Activated naive CD8-positive, alpha-beta T cell treated with anti-CD3 and anti-CD28 coated beads, Interleukin-2, amount 10 ng/mL, durations not matched to agents 7 days and 5 days (primary cell): Measurements from ENCODE around the gene TBC1D1. TPM values are rescaled to one million over a fixed set of nuclear protein-coding genes. Genes with fewer than 3 reads are reported as not detected.

Source experiments
- ATAC-seq: fragments of 150-1000 bp; cut with Tn5 transposase; one replicate; pipeline ENCODE4 v1.10.0; 2021; ENCODE audit warnings: low read depth, moderate library complexity
- POLR2A ChIA-PET: fragments of 350-600 bp; sonication (Branson Sonifier 250); formaldehyde crosslinking; loops from one replicate; lab custom pipeline; 2021; ENCODE audit warnings: antibody characterized with exemption; lab: Charles Lee
- DNase-seq: peaks from one replicate; pipeline ENCODE4 v3.0.0; 2021
- H3K27ac Mint-ChIP-seq: one replicate; pipeline ENCODE4 v1.8.0; 2022; ENCODE audit warnings: mild to moderate bottlenecking, mixed read lengths
- H3K27me3 Mint-ChIP-seq: one replicate; pipeline ENCODE4 v1.8.0; 2022; ENCODE audit warnings: mild to moderate bottlenecking, moderate library complexity, mixed read lengths
- H3K36me3 Mint-ChIP-seq: one replicate; pipeline ENCODE4 v1.8.0; 2021; ENCODE audit warnings: mild to moderate bottlenecking, mixed read lengths
- H3K4me1 Mint-ChIP-seq: one replicate; pipeline ENCODE4 v1.8.0; 2021; ENCODE audit warnings: mixed read lengths
- H3K4me3 Mint-ChIP-seq: one replicate; pipeline ENCODE4 v1.8.0; 2022; ENCODE audit warnings: mild to moderate bottlenecking, moderate library complexity, mixed read lengths
- H3K9me3 Mint-ChIP-seq: one replicate; pipeline ENCODE4 v1.8.0; 2021; ENCODE audit warnings: mixed read lengths
- total RNA-seq, 2 experiments: library from RNA; stranded (reverse); gene quantifications; one replicate each; pipeline ENCODE4 v1.2.3, GENCODE V29; 2021

TBC1D1 gene
- total RNA-seq, 2 experiments from 2014 or later: 79.7 to 83.7 TPM

- peak overlapping the region; percentile 91 for H3K4me3 Mint-ChIP-seq
- DNase-seq: no peak
- H3K9me3 Mint-ChIP-seq: no peaks in the 10 kb centered on the region
- H3K27ac Mint-ChIP-seq: peak overlapping the region; percentile 93
- ATAC-seq: no peak
- H3K4me1 Mint-ChIP-seq: peaks cover 41% of the 10 kb centered on the region
- POLR2A ChIA-PET: interaction anchor here (0.7 to 1.0 kb wide), 2 partner anchors 67 to 121 kb away, joined by 3 to 5 read pairs; partner anchors contain the start of gene PGM2
- no peaks in the 10 kb centered on the region for H3K27me3 Mint-ChIP-seq
- H3K36me3 Mint-ChIP-seq: peaks cover 26% of the 10 kb centered on the region
These were observed 2.3 kb downstream of the TBC1D1 start for GRCh38 chr4:37893164-37893563.

- H3K4me1 Mint-ChIP-seq: peaks cover 49% of the 10 kb centered on the region
- no peaks in the 10 kb centered on the region for H3K9me3 Mint-ChIP-seq
- ATAC-seq (no peak), DNase-seq (no peak)
- peaks cover 40% of the 10 kb centered on the region for H3K36me3 Mint-ChIP-seq
- H3K4me3 Mint-ChIP-seq: no peak overlapping the region
- no peaks in the 10 kb centered on the region for H3K27me3 Mint-ChIP-seq
- H3K27ac Mint-ChIP-seq: no peak overlapping the region
- POLR2A ChIA-PET: no interaction called here
These were observed 4.4 kb downstream of the TBC1D1 start for GRCh38 chr4:37895271-37895670.

GRCh38 chr4:37896206-37896860, 5.4 kb downstream of the TBC1D1 start:
- ATAC-seq (no peak), DNase-seq (no peak)
- Mint-ChIP-seq H3K4me1 (peaks cover 52% of the 10 kb centered on the region), H3K4me3 (no peak overlapping the region), H3K9me3 (no peaks in the 10 kb centered on the region), H3K27ac (no peak overlapping the region), H3K27me3 (no peaks in the 10 kb centered on the region), H3K36me3 (peaks cover 43% of the 10 kb centered on the region)
- POLR2A ChIA-PET: no interaction called here

GRCh38 chr4:37902212-37902611, 11.3 kb downstream of the TBC1D1 start:
- ATAC-seq (no peak), DNase-seq (no peak)
- POLR2A ChIA-PET: interaction anchor here (1.2 kb wide), 1 partner anchor 11 kb away, joined by 3 read pairs; no protein-coding TSS in a partner anchor
- no peaks in the 10 kb centered on the region for H3K27me3 Mint-ChIP-seq
- H3K4me3 Mint-ChIP-seq: no peak overlapping the region
- no peaks in the 10 kb centered on the region for H3K9me3 Mint-ChIP-seq
- no peak overlapping the region for H3K27ac Mint-ChIP-seq
- H3K36me3 Mint-ChIP-seq: peaks cover 39% of the 10 kb centered on the region
- peaks cover 30% of the 10 kb centered on the region for H3K4me1 Mint-ChIP-seq

GRCh38 chr4:37902738-37903693, 12.1 kb downstream of the TBC1D1 start:
- no peak overlapping the region for H3K4me3 Mint-ChIP-seq
- DNase-seq (no peak), ATAC-seq (no peak)
- H3K9me3 Mint-ChIP-seq: no peaks in the 10 kb centered on the region
- H3K27me3 Mint-ChIP-seq: no peaks in the 10 kb centered on the region
- no peak overlapping the region for H3K27ac Mint-ChIP-seq
- H3K4me1 Mint-ChIP-seq: peaks cover 31% of the 10 kb centered on the region
- H3K36me3 Mint-ChIP-seq: peaks cover 44% of the 10 kb centered on the region
- POLR2A ChIA-PET: interaction anchor here (1.2 kb wide), 1 partner anchor 11 kb away, joined by 3 read pairs; no protein-coding TSS in a partner anchor

- Mint-ChIP-seq H3K27ac (no peak overlapping the region), H3K36me3 (peaks cover 38% of the 10 kb centered on the region), H3K4me1 (peaks cover 27% of the 10 kb centered on the region), H3K4me3 (no peak overlapping the region), H3K9me3 (no peaks in the 10 kb centered on the region), H3K27me3 (no peaks in the 10 kb centered on the region)
- ATAC-seq: no peak
- DNase-seq: no peak
- POLR2A ChIA-PET: no interaction called here
These were observed 13.0 kb downstream of the TBC1D1 start for GRCh38 chr4:37903901-37904300.

GRCh38 chr4:37904824-37905223, 13.9 kb downstream of the TBC1D1 start:
- Mint-ChIP-seq H3K27me3 (no peaks in the 10 kb centered on the region), H3K27ac (no peak overlapping the region), H3K4me3 (no peak overlapping the region), H3K4me1 (peaks cover 23% of the 10 kb centered on the region), H3K36me3 (peaks cover 33% of the 10 kb centered on the region), H3K9me3 (no peaks in the 10 kb centered on the region)
- DNase-seq (no peak), ATAC-seq (no peak)
- POLR2A ChIA-PET: no interaction called here

- peaks cover 19% of the 10 kb centered on the region for H3K4me1 Mint-ChIP-seq
- no peak overlapping the region for H3K4me3 Mint-ChIP-seq
- no peaks in the 10 kb centered on the region for H3K9me3 Mint-ChIP-seq
- ATAC-seq (no peak), DNase-seq (no peak)
- H3K27me3 Mint-ChIP-seq: no peaks in the 10 kb centered on the region
- no peak overlapping the region for H3K27ac Mint-ChIP-seq
- POLR2A ChIA-PET: no interaction called here
- peaks cover 31% of the 10 kb centered on the region for H3K36me3 Mint-ChIP-seq
These were observed 14.8 kb downstream of the TBC1D1 start for GRCh38 chr4:37905533-37906169.

GRCh38 chr4:37908488-37909331, 17.8 kb downstream of the TBC1D1 start:
- Mint-ChIP-seq H3K9me3 (no peaks in the 10 kb centered on the region), H3K36me3 (peaks cover 21% of the 10 kb centered on the region), H3K4me3 (no peak overlapping the region), H3K27me3 (no peaks in the 10 kb centered on the region), H3K27ac (no peak overlapping the region), H3K4me1 (peaks cover 14% of the 10 kb centered on the region)
- ATAC-seq (no peak), DNase-seq (no peak)
- POLR2A ChIA-PET: no interaction called here

- POLR2A ChIA-PET: no interaction called here
These were observed 18.6 kb downstream of the TBC1D1 start for GRCh38 chr4:37909332-37910090.

GRCh38 chr4:37910091-37910486, 19.2 kb downstream of the TBC1D1 start:
- Mint-ChIP-seq H3K36me3 (peaks cover 21% of the 10 kb centered on the region), H3K27ac (no peak overlapping the region), H3K27me3 (no peaks in the 10 kb centered on the region), H3K4me3 (no peak overlapping the region), H3K4me1 (peaks cover 12% of the 10 kb centered on the region), H3K9me3 (no peaks in the 10 kb centered on the region)
- ATAC-seq (no peak), DNase-seq (no peak)
- POLR2A ChIA-PET: interaction anchor here (0.6 kb wide), 1 partner anchor 9 kb away, joined by 4 read pairs; no protein-coding TSS in a partner anchor

More at GRCh38 chr4:37909332-37910090, 18.6 kb downstream of the TBC1D1 start:
- peaks cover 14% of the 10 kb centered on the region for H3K4me1 Mint-ChIP-seq
- H3K36me3 Mint-ChIP-seq: peaks cover 21% of the 10 kb centered on the region
- no peak for ATAC-seq
- no peak overlapping the region for H3K4me3 Mint-ChIP-seq
- no peaks in the 10 kb centered on the region for H3K9me3 Mint-ChIP-seq
- no peak for DNase-seq
- no peaks in the 10 kb centered on the region for H3K27me3 Mint-ChIP-seq
- H3K27ac Mint-ChIP-seq: no peak overlapping the region

- Mint-ChIP-seq H3K4me1 (peaks cover 3% of the 10 kb centered on the region), H3K27ac (no peak overlapping the region), H3K4me3 (no peak overlapping the region), H3K9me3 (no peaks in the 10 kb centered on the region), H3K27me3 (no peaks in the 10 kb centered on the region), H3K36me3 (peaks cover 15% of the 10 kb centered on the region)
- POLR2A ChIA-PET: no interaction called here
- ATAC-seq: no peak
- no peak for DNase-seq
These were observed 23.7 kb downstream of the TBC1D1 start for GRCh38 chr4:37914539-37914938.
